Measurements from ENCODE around the gene NRSN2.

GRCh38 chr20:330233-331149 is 16.4 kb upstream of the NRSN2 start:
- TF ChIP-seq CTCF (IDR thresholded peaks at IDR 0.05) (peak; percentile 58 to 84 (median 74)), POLR2A (IDR thresholded peaks at IDR 0.05) (no peak)
